Testis (tissue), 3 donors: ENCODE measurements around the gene ABCD4. TPM values are rescaled to one million over a fixed set of nuclear protein-coding genes. Genes with fewer than 3 reads are reported as not detected.

Source experiments
- polyA plus RNA-seq: library from polyadenylated mRNA; stranded (reverse); fragments of 350-450 nt; fragmentation: Illumina TruSeq; extraction: RNeasy Lipid Tissue Mini Kit (QIAGEN cat#74804); gene quantifications from one replicate; pipeline ENCODE4 v1.2.3, GENCODE V29; 2014; ENCODE audit warnings: low read depth, low replicate concordance; ENCODE audit not compliant: insufficient read depth
- total RNA-seq, 2 donors: library from RNA; depleted of rRNA; stranded (reverse); fragments of >200 nt; gene quantifications; one replicate each; pipeline ENCODE4 v1.2.3, GENCODE V29; 2016

ABCD4 gene
- total and polyA plus RNA-seq, 3 donors from 2014 or later, result 53.8 to 89.4 (median 86.7) TPM

Other genes starting within 250 kb of the ABCD4 start
- 10 to 100 TPM; 84.2 to 88.5 TPM for gene ALDH6A1, start 218.5 kb downstream of the ABCD4 start, total RNA-seq
- gene ALDH6A1, start 218.5 kb downstream of the ABCD4 start, polyA plus RNA-seq, result 57.2 TPM
- 10 to 100 TPM; 13.8 to 21.7 TPM for gene LIN52, start 218.0 kb downstream of the ABCD4 start, total RNA-seq
- 18.9 TPM for gene LIN52, start 218.0 kb downstream of the ABCD4 start, polyA plus RNA-seq
- gene VSX2, start 63.5 kb downstream of the ABCD4 start, total RNA-seq, result under 1 TPM; 0.16 to 0.37 TPM
- 0.55 TPM for gene VSX2, start 63.5 kb downstream of the ABCD4 start, polyA plus RNA-seq
- 1 to 10 TPM in 1 of 2 donors, under 1 TPM in 1; 0.47 to 1.6 TPM for gene VRTN, start 45.5 kb upstream of the ABCD4 start, total RNA-seq
- 3.5 TPM for gene VRTN, start 45.5 kb upstream of the ABCD4 start, polyA plus RNA-seq
- under 1 TPM; 0.16 to 0.25 TPM for gene SYNDIG1L, start 123.3 kb upstream of the ABCD4 start, total RNA-seq
- gene SYNDIG1L, start 123.3 kb upstream of the ABCD4 start, polyA plus RNA-seq, result 0.21 TPM
- gene NPC2, start 190.4 kb upstream of the ABCD4 start, total RNA-seq, result 100 to 1,000 TPM; 393 to 628 TPM
- gene NPC2, start 190.4 kb upstream of the ABCD4 start, polyA plus RNA-seq, result 291 TPM
- gene ISCA2, start 190.8 kb upstream of the ABCD4 start, total RNA-seq, result 10 to 100 TPM; 22.5 to 27.6 TPM
- gene ISCA2, start 190.8 kb upstream of the ABCD4 start, polyA plus RNA-seq, result 30.3 TPM